Dermis microvascular lymphatic vessel endothelial cell (primary cell): ENCODE results near the gene NUAK1. TPM values are rescaled to one million over a fixed set of nuclear protein-coding genes. Genes with fewer than 3 reads are reported as not detected.
A peak's percentile ranks its signal among the peaks of the same experiment; 100 is the strongest.

Experiments
- DNase-seq, 2 donors: peaks; one replicate each; pipeline versions ENCODE4 v3.0.0 to v3.0.0-alpha.2; 2010; ENCODE audit warnings: low read depth in 2 of 2
- total RNA-seq: library from RNA; depleted of rRNA; stranded (reverse); fragments of >200 nt; gene quantifications from 2 replicates; pipeline ENCODE4 v1.2.1, GENCODE V29; 2014

Gene NUAK1
- total RNA-seq, 1 donor from 2014 or later = 22.2 TPM

DNA sequence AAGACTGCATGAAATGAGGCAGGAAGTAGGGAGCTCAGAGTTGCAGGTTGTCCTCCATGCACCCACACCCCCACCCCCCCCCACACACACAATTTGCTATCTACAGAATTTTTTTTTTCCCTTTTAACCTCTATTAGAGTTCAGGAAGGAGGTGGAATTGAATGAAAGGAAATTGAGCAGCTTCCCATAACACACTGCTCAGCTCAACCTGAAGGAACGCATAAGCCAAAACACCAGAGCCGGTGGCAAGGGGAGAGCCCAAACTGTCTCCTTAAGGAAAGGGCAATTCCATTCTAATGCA is 74.1 kb downstream of the NUAK1 start:
- DNase-seq = peak; percentile 52 to 76

GRCh38 chr12:106063826-106064720 is 74.7 kb downstream of the NUAK1 start:
- no peak for DNase-seq

DNA sequence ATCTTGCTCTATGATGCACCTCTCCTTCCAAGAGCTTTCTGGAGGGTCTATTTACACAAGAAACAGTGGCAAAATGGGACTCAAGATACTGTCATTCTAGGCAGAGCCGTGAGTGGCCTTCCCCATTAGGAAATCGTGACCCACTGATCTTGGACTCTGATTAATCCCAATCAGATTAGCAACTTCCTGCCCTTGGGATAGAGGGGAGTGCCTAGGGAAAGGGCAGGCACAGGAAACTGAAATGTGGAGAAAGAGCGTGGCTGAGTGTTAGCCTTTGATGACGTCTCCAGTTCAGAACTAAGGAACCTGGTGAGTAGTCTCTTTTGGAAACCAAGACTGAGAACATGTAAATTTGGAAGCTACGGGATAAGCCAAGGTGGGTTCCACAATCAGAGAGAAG is 76.1 kb downstream of the NUAK1 start:
- DNase-seq = peak in 1 of 2 donors; percentile 30

DNA sequence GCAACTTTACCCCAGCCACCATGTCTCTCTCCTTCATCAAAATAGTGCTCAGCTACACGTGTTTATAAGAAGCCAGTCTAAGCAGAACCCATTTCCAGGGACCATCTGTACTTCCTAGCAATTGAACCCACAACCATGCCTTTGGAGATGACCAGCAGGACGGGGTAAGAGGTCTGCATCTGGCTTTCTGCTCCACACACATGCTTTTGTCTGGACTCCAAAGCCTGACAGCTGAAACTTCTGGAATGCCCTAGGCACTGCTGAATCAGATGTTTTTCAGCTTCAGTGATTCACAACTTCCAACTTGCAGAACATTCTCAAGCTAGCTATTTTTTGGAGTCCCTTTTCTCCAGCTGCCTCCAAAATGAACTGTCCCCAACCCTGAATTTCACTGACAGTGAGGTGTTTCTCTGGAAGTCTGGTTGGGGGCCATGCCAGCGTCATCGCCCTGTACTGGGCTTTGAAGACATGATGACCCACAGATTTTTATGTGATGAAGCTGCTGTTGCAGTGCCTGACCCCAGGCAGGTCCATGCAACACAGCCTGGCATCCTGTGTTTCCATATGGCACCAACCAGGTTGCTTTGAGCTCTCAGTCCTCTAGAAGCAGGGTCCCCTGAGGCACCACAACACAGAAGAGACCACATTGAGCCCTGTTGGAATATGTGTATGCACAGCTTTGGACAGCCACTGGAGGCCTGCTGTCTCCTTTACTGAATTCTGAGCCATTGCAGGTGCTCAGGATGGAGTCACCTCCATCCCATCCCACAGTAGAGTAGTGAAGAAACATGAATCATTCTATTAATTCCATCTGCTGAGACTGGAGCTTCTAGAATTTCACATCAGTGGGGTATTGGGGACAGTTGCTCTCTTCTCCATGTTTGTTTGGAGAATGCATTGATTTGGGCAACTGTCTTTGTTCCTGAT is 80.2 kb downstream of the NUAK1 start:
- no peak for DNase-seq

DNA sequence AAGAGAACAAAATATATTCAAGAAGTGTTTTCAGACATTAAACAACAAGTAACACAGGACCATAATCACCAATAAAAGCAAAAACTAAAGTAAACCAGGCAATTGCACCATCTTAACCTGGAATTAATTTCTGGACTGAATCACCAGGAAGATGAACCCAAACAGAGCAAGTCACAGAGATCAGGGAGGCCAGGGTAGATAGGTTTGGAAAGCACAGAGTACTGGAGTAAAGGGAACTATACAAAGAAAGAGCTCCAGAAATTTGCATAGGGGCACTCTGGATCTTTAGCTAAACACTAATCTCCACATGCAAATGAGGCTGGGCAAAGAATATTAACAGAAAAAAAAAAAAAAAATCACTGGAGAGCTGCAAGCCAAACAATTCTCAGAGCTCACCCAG is 84.7 kb downstream of the NUAK1 start:
- DNase-seq = no peak

DNA sequence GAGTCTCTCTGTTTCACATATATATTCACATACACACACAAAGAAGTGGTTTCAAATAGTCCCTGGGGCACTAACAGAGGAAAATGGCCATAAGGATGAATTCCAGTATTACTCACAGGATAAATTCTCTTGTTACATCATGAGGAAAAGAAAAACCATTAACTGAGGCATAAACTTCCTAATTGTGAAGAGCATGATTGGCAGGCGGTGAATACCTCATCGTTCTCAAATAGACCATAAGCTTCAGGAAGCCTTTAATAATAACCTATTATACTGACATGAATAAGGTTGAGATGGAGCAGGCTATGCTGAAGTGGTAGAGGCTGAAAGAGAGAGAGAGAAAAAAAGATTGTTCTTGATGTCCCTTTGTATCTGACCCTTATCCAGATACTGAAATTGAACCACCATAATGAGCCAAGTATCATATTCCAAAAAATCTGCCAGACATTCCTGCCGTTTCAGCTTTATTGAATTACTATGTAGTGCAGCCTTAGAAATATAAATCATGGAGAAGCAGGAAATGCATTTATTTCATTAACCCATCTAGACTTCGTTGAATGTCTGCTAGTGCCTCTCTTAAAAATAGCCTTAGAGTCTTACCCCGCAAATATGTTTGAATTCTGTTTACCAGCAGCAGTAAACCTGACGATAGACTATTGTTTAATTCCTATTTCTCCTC is 86.8 kb downstream of the NUAK1 start:
- no peak for DNase-seq

DNA sequence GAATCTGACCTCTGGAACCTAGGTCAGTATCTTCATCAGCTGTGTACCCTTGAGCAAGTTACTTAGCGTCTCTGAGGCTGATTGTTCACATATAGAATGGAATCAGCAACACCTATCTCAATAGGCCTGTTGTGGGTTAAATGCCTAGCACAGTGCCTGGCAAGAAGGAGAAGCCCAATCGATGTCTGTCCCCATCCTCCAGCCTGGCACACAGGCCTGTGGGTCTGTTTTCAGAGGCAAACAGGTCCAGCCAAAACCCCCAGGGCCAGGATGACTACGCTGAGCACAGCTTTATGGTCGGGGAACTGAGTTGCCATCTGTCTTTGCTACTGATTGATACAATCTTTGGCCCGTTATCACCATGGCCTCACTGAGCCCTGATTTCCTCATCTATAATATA is 89.2 kb downstream of the NUAK1 start:
- no peak for DNase-seq

- no peak for DNase-seq
These were observed 89.6 kb downstream of the NUAK1 start for GRCh38 chr12:106049105-106049504.

DNA sequence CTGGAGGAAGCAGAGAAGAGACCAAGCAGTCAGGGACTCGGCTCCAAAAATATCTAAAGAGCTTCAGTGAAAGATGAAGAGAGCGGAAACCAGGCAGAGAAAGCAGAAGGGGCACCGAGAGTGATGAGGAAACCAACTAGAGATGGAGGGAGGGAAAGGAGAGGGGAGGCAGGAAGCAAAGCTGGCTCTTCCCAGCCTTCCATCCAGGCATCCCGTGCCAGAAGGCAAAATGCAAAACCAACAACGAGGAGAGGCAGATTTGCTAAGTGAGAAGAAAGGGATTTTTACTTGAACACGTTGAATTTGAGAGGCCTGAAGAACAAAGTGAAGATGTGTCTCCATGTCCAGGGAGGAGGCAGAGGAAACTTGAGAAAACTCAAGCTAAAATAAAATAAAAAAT is 90.1 kb downstream of the NUAK1 start:
- DNase-seq = no peak

DNA sequence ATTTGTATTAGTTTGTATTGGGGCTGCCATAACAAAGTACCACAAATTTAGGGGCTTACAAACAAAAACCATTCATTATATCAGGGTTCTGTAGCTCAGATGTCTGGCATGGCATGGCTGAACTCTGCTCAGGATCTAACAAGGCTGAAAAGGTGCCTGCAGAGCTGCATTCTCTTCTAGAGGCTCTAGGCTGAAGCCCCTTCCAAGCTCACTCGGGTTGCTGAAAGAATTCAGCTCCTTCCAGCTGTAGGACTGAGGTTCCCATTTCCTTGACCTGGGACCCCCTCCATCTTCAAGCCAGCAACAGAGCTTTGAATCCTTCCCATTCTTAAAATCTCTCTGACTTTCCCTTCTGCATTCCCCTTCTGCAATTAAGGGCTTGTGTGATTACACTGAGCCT is 90.7 kb downstream of the NUAK1 start:
- no peak for DNase-seq

DNA sequence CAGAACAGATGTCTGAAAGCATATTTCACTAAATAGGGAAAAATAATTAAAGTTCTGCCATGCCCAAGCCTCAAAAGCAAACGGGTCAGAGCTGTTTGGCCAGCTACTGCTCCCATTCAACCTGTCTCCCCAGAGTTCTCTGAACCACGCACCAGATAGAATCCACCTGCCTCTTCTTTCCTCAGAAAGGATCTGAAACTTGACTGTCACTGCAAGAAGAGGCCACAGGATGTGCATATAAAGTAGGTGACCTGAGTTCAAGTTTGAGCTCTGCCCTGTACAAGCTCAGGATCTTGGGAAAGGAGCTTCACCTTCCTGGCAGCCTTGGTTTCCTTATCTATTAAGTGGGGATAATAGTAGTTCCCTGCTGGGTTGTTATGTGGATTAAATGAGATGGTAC is 91.8 kb downstream of the NUAK1 start:
- no peak for DNase-seq

DNA sequence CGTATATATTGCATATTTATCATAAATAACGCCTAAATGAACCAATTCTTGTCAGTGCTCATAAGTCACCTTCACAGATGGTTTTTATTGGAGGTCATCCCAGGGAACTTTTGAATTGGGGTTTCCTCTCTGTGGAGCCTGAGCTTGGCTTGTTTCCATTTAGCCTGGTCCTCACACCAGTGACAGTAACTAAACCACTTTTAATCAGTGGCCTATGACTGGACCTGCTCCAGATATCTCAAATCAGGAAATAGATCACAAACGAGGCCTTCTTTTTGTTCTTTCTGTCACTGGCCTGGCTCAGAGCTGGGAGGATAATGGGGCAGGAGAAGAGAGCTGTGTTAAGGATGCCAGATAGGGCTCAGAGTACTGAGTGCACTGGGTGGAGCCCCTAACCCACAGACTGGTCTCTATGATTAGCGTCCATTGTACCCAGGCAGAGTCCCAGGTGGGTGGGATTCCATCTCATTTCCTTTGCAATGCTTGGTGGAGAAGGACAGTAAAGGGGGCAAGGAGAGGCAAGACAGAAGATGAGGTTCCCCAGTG is 92.4 kb downstream of the NUAK1 start:
- peak; percentile 30 to 43 for DNase-seq

DNA sequence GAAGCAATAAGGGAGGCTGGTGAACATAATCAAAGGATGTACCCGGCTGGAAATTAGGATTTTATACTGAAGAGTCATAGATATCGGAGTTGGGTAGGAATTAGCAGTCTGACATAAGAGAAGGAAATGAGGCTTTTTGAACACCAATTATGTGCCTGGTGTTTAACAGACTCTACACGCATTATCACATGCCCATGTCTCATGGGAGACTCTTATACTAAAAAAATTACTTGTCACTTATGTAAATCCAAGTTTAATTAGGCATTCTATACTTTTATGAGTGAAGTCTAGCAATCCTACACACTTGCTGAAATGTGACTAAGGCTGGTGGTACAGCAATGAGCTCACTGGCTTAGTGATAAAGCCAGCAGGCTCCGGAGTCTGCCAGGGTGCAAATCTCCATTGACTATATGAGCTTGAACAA is 93.5 kb downstream of the NUAK1 start:
- no peak for DNase-seq

DNA sequence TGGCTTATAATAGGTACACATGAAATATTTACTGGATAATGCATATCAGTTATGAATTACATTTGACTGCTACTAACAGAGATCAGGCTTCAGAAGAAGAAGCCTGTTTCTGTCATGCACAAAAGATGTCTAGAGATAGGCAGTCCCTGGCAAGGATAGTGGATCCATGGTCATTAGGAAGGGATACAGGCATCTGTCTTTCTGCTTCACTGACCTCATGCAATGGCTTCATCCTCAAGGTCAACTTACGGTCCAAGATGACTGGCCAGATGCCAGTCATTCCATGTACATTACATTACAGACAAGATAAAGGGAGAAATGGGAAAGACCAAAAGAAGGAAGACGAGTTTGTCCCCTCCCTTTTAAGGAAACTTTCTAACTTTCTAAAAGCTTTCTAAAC is 94.0 kb downstream of the NUAK1 start:
- no peak for DNase-seq

DNA sequence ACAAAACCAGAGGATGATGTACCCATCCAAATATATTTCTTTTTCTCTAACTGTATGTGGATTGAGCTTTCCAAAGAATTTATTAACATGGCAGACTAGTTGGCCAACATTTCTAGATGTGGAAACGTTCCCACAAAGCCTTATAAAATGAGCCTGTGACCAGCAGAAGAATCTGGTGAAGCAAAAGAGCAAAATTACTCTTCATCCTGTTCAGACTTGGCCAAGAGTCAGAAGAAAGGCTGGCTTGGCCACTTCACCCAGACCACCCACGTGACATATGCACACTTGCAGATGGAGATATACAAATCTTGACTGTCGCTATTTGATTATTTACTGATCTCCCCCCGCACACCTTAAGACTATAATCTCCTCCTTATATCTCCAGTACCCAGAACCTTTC is 96.7 kb downstream of the NUAK1 start:
- DNase-seq = no peak

DNA sequence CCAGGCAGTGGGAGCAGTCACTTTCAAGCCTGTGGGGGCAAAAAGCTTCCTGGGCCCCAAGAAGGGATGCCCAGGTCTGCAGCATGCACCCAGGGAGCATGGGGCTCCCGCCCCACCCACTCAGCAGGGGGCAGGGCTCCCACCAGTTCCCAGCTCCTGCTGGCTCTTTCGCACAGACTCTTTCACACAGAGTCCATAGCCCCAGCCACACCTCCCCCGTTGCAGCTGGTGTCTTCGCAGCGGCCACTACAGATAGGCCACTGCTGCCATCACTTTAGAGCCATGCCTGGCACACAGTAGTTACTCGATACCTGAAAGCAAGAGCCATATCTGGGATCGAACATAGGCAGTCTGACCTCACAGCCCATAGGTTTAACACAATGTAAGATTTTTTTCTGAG is 98.2 kb downstream of the NUAK1 start:
- DNase-seq = no peak

DNA sequence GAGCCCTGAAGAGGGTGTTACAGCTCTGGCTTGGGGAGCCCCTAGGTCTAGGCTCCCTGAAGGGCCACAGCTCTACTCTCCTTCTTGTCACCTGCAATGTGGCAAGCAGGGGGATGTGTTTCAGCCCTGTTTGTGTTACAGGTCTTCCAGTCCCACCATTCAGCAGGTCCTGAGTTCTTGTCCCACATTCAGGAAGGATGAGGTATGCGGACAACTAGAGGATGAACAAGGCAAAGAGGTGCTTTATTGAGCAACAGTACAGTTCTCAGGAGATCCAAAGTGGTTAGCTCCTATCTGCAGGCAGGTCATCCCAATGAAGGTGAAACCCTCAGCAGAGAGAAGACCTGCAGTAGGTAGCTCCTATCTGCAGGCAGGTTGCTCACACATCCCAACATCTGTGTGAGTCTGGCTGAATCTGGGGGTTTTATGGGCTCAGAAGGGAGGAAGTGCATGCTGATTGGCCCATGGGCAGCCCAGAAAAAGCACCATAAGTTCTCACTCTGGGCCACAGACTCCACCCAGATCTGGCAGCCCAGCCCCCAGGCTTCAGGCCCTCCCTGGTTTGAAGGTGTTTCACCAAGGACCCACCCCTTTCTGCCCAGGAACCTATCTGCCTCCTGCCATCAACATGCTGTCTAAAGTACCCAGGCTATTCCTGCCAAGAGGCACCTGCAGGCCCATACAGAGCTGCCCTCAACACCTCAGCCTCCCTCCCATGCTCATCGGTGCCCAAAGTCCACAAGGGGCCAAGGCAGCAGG is 98.9 kb downstream of the NUAK1 start:
- no peak for DNase-seq

DNA sequence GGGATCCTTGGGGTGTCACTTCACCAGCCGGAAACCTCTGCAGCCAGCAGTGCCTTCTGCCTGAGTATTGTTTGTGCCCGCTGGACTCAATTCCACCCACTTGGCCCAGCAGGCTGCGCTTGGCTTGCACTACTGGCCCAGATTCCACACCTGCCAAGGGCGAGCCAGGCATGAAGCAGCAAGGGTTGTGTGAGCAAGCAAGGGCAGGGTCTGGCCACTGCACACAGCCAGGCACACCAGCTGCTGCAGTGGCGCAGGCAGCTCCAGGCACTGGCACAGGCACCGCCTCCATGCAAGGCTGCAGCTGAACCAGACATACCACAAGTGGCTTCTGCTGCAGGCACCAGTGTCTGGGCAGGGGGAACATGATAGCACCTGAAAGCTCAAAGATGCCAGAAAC is 99.5 kb downstream of the NUAK1 start:
- DNase-seq = no peak

DNA sequence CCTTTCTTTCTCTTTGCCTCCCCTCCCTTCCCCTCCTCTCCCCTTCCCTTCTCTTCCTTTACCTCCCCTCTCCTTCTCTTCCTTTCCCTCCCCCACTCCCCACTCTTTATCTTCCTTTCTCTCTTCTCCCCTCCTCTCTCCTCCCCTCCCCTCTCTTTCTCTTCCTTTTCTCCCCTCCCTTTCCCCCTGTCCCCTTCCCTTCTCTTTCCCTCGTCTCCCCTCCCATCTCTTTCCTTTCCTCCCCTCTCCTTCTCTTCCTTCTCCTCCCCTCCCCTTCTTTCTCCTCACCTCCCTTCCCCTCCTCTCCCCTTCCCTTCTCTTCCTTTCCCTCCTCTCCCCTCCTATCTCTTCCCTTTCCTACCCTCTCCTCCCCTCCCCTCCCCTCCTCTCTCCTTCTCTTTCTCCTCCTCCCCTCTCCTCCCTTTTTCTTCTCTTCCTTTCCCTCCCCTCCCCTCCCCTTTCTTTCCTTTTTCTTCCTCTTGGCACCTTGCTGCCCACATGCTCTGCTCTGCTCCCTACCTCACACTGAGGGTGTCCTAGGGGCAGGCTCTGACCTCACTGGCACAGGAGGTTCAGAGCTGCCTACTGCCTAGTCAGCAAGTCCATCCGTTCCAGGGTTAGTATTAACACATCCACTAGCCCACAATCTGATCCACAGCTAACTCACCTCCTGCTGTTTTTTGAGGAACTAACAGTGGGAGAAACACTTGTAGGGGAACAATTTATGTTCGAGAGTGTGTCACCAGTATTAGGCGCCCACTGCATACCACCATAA is 101.0 kb downstream of the NUAK1 start:
- DNase-seq = no peak

- no peak for DNase-seq
These were observed 103.3 kb downstream of the NUAK1 start for GRCh38 chr12:106035421-106035820.
